GM21526 (cell line): ENCODE results near the gene PCED1B.
A peak's percentile ranks its signal among the peaks of the same experiment; 100 is the strongest.
"Not testable (repeated sequence)": the region's sequence is repeated elsewhere in the genome, so short reads cannot be mapped to it uniquely, and the experiment has no call there.

Experiments used
- ATAC-seq: cut with Tn5 transposase; IDR thresholded peaks from one replicate; pipeline ENCODE4 v1.9.1; 2021; ENCODE audit warnings: moderate library complexity; ENCODE audit not compliant: unreplicated experiment, low FRiP score

PCED1B gene

GRCh38 chr12:47202176-47202575, 122.8 kb downstream of the PCED1B start:
- ATAC-seq: no peak

- no peak for ATAC-seq
These were observed 126.4 kb downstream of the PCED1B start for GRCh38 chr12:47205532-47206449.

- no peak for ATAC-seq
These were observed 127.3 kb downstream of the PCED1B start for GRCh38 chr12:47206450-47207339.

- ATAC-seq: peak; percentile 58
These were observed 127.9 kb downstream of the PCED1B start for GRCh38 chr12:47207340-47207717.

GRCh38 chr12:47207829-47208248, 128.4 kb downstream of the PCED1B start:
- peak; percentile 79 for ATAC-seq

GRCh38 chr12:47209014-47209413, 129.6 kb downstream of the PCED1B start:
- no peak for ATAC-seq

- no peak for ATAC-seq
These were observed 131.4 kb downstream of the PCED1B start for GRCh38 chr12:47210776-47211175.

- ATAC-seq: no peak
These were observed 133.2 kb downstream of the PCED1B start for GRCh38 chr12:47212701-47213039.

- ATAC-seq: no peak
These were observed 134.0 kb downstream of the PCED1B start for GRCh38 chr12:47213396-47213795.

GRCh38 chr12:47214001-47214619, 134.7 kb downstream of the PCED1B start:
- ATAC-seq: no peak

GRCh38 chr12:47214771-47215170, 135.3 kb downstream of the PCED1B start:
- no peak for ATAC-seq

- peak; percentile 77 for ATAC-seq
These were observed 136.8 kb downstream of the PCED1B start for GRCh38 chr12:47216150-47216677.

- ATAC-seq: not testable (repeated sequence)
These were observed 138.1 kb downstream of the PCED1B start for GRCh38 chr12:47217595-47217869.

GRCh38 chr12:47218191-47218654, 138.8 kb downstream of the PCED1B start:
- ATAC-seq: no peak

GRCh38 chr12:47219243-47219642, 139.8 kb downstream of the PCED1B start:
- no peak for ATAC-seq

GRCh38 chr12:47221256-47222023, 142.0 kb downstream of the PCED1B start:
- ATAC-seq: no peak

GRCh38 chr12:47222520-47223030, 143.2 kb downstream of the PCED1B start:
- no peak for ATAC-seq

GRCh38 chr12:47223031-47223847, 143.8 kb downstream of the PCED1B start:
- no peak for ATAC-seq

- ATAC-seq: no peak
These were observed 144.4 kb downstream of the PCED1B start for GRCh38 chr12:47223848-47224213.
